Keratinocyte (primary cell): ENCODE measurements around the gene LHX6. TPM values are rescaled to one million over a fixed set of nuclear protein-coding genes. Genes with fewer than 3 reads are reported as not detected.

Experiments
- DNase-seq: peaks from one replicate; pipeline ENCODE4 v3.0.0-alpha.2; 2011; ENCODE audit warnings: low read depth, missing footprints, low spot score
- FAIRE-seq: peaks from 2 replicates; lab custom pipeline; 2011; peaks lifted over from hg19 to GRCh38; lab: Jason Lieb, UNC
- H2AFZ ChIP-seq: 2 replicates; pipeline ENCODE4 v1.6.0; 2012; ENCODE audit warnings: low read length, control low read depth, inconsistent platforms; ENCODE audit not compliant: control insufficient read depth
- H3K27ac ChIP-seq: 2 replicates; pipeline ENCODE4 v1.5.1; 2011; ENCODE audit warnings: low read length; ENCODE audit not compliant: control insufficient read depth, insufficient read depth
- H3K27me3 ChIP-seq: 3 replicates; pipeline ENCODE4 v1.6.0; 2011; ENCODE audit warnings: low read length; ENCODE audit not compliant: control insufficient read depth, insufficient read depth; ENCODE audit errors: extremely low read depth
- H3K36me3 ChIP-seq, 2 experiments: 2 replicates in 1 of 2; 3 replicates in 1 of 2; pipeline ENCODE4 v1.5.1; 2011; ENCODE audit warnings: low read length in 2 of 2, mild to moderate bottlenecking in 1 of 2; ENCODE audit not compliant: control insufficient read depth in 2 of 2, insufficient read depth in 2 of 2; ENCODE audit errors: extremely low read depth in 1 of 2
- H3K4me1 ChIP-seq: 3 replicates; pipeline ENCODE4 v1.5.1; 2011; ENCODE audit warnings: low read length; ENCODE audit not compliant: control insufficient read depth, insufficient read depth; ENCODE audit errors: extremely low read depth
- H3K4me2 ChIP-seq: 3 replicates; pipeline ENCODE4 v1.6.0; 2011; ENCODE audit warnings: low read depth, low read length; ENCODE audit not compliant: control insufficient read depth, insufficient read depth; ENCODE audit errors: extremely low read depth
- H3K4me3 ChIP-seq, 3 experiments: fragments of 200-600 bp in 1 of 3; sonication (generic) in 1 of 3; 2 replicates in 2 of 3; 3 replicates in 1 of 3; pipeline ENCODE4 v1.5.1; 2011 to 2016; ENCODE audit warnings: low read length in 3 of 3, mild to moderate bottlenecking in 3 of 3, control low read depth in 2 of 3, inconsistent platforms in 1 of 3, low read depth in 1 of 3, mixed read lengths in 1 of 3, mixed run types in 1 of 3, moderate library complexity in 1 of 3; ENCODE audit not compliant: control insufficient read depth in 2 of 3, insufficient read depth in 2 of 3; ENCODE audit errors: extremely low read depth in 1 of 3
- H3K79me2 ChIP-seq: 2 replicates; pipeline ENCODE4 v1.6.0; 2012; ENCODE audit warnings: low read length; ENCODE audit not compliant: control insufficient read depth, insufficient read depth
- H3K9ac ChIP-seq: 3 replicates; pipeline ENCODE4 v1.6.0; 2011; ENCODE audit warnings: low read length; ENCODE audit not compliant: control insufficient read depth, insufficient read depth; ENCODE audit errors: extremely low read depth
- H3K9me1 ChIP-seq: 3 replicates; pipeline ENCODE4 v1.6.0; 2011; ENCODE audit warnings: low read length; ENCODE audit not compliant: control insufficient read depth, insufficient read depth; ENCODE audit errors: extremely low read depth
- H3K9me3 ChIP-seq: 2 replicates; pipeline ENCODE4 v1.5.1; 2012; ENCODE audit warnings: low read depth, low read length; ENCODE audit not compliant: control insufficient read depth
- H4K20me1 ChIP-seq: 3 replicates; pipeline ENCODE4 v1.6.0; 2011; ENCODE audit warnings: low read length; ENCODE audit not compliant: control insufficient read depth, insufficient read depth; ENCODE audit errors: extremely low read depth
- EZH2 ChIP-seq: IDR thresholded peaks from one replicate; pipeline ENCODE4 v1.6.1; 2012; ENCODE audit warnings: inconsistent platforms, mild to moderate bottlenecking, low read length, moderate library complexity
- dilution Hi-C: fragments of 300-500 bp; cut with MboI; formaldehyde crosslinking; loops from one replicate; pipeline ENCODE4 v1.7.0; 2020; ENCODE audit warnings: low sequenced_read_pairs; ENCODE audit not compliant: extremely low pct_ligation_motif_present
- polyA plus RNA-seq, 5 experiments: library from polyadenylated mRNA; depleted of rRNA in 3 of 5; stranded (reverse) in 3 of 5; stranded (forward) in 1 of 5; unstranded in 1 of 5; fragments of >200 nt; gene quantifications; 1 replicate in 1 of 5; 2 replicates in 3 of 5; 3 replicates in 1 of 5; pipeline versions ENCODE4 v1.2.1 to v1.2.3, GENCODE V29; 2011 to 2012; ENCODE audit warnings: missing spikeins in 2 of 5, low read depth in 1 of 5, low replicate concordance in 1 of 5
- TF ChIP-seq, protein P1 (sequence below), 3 experiments: IDR thresholded peaks in 1 of 3; conservative IDR thresholded peaks in 1 of 3; optimal IDR thresholded peaks in 1 of 3; 2 replicates in 2 of 3; 3 replicates in 1 of 3; pipeline versions ENCODE3 to v1.5.1; 2011; ENCODE audit warnings: low read length in 3 of 3, mild to moderate bottlenecking in 3 of 3, moderate library complexity in 2 of 3, control low read depth in 1 of 3, inconsistent platforms in 1 of 3; ENCODE audit not compliant: insufficient read depth in 2 of 3; ENCODE audit errors: extremely low read depth in 1 of 3

The LHX6 gene
- polyA plus RNA-seq, 1 donor (not counting 4 experiments of a cell fraction or from before 2014, with no cell fraction given) = 0.13 TPM

DNA sequence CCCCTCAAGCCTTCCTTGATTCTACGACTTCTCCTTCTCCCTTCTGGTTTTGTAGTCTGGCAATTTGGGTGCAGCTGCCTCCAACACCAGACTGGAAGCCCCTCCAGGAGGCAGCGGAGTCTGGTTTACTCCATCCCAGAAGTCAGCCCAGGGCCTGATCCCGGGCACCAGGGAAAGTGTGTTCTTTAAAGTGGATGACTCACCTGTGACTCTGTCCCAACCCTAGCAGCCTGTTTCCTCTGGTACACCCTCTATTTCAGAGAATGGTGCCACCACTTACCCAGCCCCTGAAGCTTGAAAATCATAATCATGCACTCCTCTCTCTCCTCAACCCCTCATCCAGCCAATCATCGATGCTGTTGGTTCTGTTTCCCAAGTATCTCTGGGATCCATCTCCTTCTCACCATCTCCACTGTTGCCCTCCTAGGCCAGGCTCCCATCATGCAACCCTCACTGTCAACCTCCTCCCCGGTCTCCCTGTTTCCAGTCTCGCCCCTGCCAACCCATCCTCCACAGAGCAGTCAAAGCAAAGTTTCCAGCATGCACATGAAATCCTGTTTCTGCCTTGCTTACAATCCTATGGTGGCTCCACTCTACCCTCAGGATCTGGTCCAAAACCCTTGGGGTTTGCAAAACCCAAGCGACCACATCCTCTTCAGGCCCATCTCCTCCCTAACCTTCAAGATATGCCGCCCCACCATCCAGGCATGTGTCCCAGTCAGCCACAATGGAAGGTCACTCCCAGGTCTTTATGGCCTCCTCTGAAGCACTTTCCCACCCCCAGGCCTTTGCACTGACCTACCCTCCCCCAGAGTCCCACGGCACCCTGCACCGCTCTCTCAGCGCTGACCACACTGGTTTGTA is 10.5 kb downstream of the LHX6 start:
- Histone ChIP-seq H3K4me1 (peaks cover 11% of the 10 kb centered on the region), H3K27ac (no peak overlapping the region), H3K79me2 (no peaks in the 10 kb centered on the region), H3K9ac (no peak overlapping the region), H3K4me2 (no peak overlapping the region), H3K27me3 (peaks cover 95% of the 10 kb centered on the region), H3K9me1 (no peaks in the 10 kb centered on the region), H3K9me3 (no peaks in the 10 kb centered on the region), H3K4me3 (no peak overlapping the region), H4K20me1 (peaks cover 3% of the 10 kb centered on the region), H3K36me3 (no peaks in the 10 kb centered on the region), H2AFZ (no peak overlapping the region)
- FAIRE-seq (no peak), DNase-seq (no peak)
- TF ChIP-seq EZH2 = no peak
- TF ChIP-seq, protein P1, sequence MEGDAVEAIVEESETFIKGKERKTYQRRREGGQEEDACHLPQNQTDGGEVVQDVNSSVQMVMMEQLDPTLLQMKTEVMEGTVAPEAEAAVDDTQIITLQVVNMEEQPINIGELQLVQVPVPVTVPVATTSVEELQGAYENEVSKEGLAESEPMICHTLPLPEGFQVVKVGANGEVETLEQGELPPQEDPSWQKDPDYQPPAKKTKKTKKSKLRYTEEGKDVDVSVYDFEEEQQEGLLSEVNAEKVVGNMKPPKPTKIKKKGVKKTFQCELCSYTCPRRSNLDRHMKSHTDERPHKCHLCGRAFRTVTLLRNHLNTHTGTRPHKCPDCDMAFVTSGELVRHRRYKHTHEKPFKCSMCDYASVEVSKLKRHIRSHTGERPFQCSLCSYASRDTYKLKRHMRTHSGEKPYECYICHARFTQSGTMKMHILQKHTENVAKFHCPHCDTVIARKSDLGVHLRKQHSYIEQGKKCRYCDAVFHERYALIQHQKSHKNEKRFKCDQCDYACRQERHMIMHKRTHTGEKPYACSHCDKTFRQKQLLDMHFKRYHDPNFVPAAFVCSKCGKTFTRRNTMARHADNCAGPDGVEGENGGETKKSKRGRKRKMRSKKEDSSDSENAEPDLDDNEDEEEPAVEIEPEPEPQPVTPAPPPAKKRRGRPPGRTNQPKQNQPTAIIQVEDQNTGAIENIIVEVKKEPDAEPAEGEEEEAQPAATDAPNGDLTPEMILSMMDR (optimal IDR thresholded peaks at IDR 0.05 in 1 of 3, IDR thresholded peaks at IDR 0.05 in 1 of 3, conservative IDR thresholded peaks at IDR 0.05 in 1 of 3; ENCODE audit: extremely low read depth in 1 of 3, insufficient read depth in 2 of 3, low read length in 3 of 3) = no peak
- dilution Hi-C loops = no loop called here

GRCh38 chr9:122217640-122218039 is 11.1 kb downstream of the LHX6 start:
- Histone ChIP-seq H3K9me3 (no peaks in the 10 kb centered on the region), H3K4me3 (no peak overlapping the region), H3K27ac (no peak overlapping the region), H3K9me1 (no peaks in the 10 kb centered on the region), H3K27me3 (peaks cover 95% of the 10 kb centered on the region), H4K20me1 (peaks cover 3% of the 10 kb centered on the region), H3K4me2 (no peak overlapping the region), H3K79me2 (no peaks in the 10 kb centered on the region), H3K4me1 (peaks cover 11% of the 10 kb centered on the region), H3K9ac (no peak overlapping the region), H3K36me3 (no peaks in the 10 kb centered on the region), H2AFZ (no peak overlapping the region)
- TF ChIP-seq EZH2 = no peak
- TF ChIP-seq, protein P1 (optimal IDR thresholded peaks at IDR 0.05 in 1 of 3, IDR thresholded peaks at IDR 0.05 in 1 of 3, conservative IDR thresholded peaks at IDR 0.05 in 1 of 3; ENCODE audit: extremely low read depth in 1 of 3, insufficient read depth in 2 of 3, low read length in 3 of 3) = no peak
- DNase-seq (no peak), FAIRE-seq (no peak)
- dilution Hi-C loops = no loop called here
